ENCODE measurements around the gene ANKZF1. TPM values are rescaled to one million over a fixed set of nuclear protein-coding genes. Genes with fewer than 3 reads are reported as not detected.
"Not testable (repeated sequence)": the region's sequence is repeated elsewhere in the genome, so short reads cannot be mapped to it uniquely, and the experiment has no call there.

The ANKZF1 gene, protein sequence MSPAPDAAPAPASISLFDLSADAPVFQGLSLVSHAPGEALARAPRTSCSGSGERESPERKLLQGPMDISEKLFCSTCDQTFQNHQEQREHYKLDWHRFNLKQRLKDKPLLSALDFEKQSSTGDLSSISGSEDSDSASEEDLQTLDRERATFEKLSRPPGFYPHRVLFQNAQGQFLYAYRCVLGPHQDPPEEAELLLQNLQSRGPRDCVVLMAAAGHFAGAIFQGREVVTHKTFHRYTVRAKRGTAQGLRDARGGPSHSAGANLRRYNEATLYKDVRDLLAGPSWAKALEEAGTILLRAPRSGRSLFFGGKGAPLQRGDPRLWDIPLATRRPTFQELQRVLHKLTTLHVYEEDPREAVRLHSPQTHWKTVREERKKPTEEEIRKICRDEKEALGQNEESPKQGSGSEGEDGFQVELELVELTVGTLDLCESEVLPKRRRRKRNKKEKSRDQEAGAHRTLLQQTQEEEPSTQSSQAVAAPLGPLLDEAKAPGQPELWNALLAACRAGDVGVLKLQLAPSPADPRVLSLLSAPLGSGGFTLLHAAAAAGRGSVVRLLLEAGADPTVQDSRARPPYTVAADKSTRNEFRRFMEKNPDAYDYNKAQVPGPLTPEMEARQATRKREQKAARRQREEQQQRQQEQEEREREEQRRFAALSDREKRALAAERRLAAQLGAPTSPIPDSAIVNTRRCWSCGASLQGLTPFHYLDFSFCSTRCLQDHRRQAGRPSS
- polyA plus RNA-seq (2013, experiment 1 of 2; ENCODE audit: insufficient read length) = 38.8 TPM
- 32.2 TPM for polyA plus RNA-seq (2013, experiment 2 of 2; ENCODE audit: insufficient read length)

DNA sequence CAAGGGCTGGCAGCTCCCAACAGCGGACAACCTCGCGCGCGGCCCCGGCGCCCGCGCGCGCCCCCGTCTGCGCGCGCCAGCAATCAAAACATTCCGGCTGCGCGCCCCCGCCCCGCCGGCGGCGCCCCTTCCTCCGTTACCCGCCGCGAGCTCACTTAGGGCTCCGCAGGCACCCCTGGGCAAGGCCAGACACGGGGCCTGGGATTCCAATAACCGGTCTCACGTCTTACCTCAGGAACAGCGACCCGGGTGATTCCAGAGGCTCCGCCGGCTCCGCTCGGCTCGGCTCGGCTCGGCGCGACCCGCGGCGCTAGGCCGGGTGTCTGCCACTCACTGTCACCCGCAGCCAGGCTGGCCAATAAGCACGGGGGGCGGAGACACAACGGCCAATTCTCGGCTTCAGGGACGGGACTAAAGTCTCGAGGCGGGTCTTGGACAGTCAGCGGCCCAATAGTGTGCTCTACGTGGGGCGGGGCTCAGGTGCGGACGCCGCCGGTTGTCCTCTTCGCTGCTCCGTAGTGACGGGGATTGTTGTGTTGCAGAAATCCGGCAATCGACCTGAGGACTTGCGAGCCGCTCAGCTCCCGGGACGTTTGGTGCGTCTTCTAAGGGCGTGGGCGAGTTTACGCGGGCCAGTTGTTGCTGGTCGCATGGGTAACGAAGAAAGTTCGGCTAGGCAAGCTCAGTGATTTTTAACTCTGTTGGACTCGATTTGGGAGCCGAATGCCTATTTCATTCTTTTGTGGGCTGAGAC lies at the start of gene ANKZF1, which contains the start of gene ATG9A:
Gene ANKZF1, plus strand, starts transcription at position 502 of the 754 bp plus-strand sequence. CDS start 452 bp downstream, outside the sequence.
Gene ATG9A, minus strand, starts transcription at position 332 of the 754 bp plus-strand sequence. CDS start 1,612 bp downstream, outside the sequence.
- peak; percentile 99 for DNase-seq

DNA sequence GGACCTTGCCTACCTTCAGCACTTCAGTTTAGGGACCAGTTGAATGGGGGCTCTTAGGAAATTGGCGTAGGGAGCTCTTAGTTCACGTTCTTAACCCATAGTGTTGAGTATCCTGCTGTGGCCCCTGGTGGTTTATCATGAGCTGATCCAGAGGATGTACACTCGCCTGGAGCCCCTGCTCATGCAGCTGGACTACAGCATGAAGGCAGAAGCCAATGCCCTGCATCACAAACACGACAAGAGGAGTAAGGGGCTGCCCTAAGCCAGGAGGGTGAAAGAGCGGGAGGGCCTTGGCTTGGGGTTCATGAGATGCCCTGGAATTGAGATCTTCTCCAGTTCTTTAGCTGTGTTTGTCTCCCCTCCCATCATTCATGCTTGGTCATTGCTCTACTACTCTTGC lies 48.6 kb upstream of the ANKZF1 start:
- no peak for DNase-seq

DNA sequence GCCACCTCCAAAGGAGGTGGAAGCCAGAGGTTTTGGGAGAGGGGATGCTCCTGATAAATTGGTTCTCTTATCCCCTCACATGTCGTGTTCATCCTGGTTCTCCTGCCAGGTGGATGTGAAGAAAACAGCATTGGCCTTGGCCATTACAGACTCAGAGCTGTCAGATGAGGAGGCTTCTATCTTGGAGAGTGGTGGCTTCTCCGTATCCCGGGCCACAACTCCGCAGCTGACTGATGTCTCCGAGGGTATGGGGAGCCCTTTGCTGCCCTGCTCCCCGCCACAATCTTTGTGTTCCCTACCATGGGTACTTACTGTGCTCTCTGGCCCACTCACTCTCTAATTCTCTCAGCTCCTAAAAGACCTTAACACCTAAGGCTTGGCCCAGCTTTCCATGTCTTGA lies 48.1 kb upstream of the ANKZF1 start:
- DNase-seq = no peak

DNA sequence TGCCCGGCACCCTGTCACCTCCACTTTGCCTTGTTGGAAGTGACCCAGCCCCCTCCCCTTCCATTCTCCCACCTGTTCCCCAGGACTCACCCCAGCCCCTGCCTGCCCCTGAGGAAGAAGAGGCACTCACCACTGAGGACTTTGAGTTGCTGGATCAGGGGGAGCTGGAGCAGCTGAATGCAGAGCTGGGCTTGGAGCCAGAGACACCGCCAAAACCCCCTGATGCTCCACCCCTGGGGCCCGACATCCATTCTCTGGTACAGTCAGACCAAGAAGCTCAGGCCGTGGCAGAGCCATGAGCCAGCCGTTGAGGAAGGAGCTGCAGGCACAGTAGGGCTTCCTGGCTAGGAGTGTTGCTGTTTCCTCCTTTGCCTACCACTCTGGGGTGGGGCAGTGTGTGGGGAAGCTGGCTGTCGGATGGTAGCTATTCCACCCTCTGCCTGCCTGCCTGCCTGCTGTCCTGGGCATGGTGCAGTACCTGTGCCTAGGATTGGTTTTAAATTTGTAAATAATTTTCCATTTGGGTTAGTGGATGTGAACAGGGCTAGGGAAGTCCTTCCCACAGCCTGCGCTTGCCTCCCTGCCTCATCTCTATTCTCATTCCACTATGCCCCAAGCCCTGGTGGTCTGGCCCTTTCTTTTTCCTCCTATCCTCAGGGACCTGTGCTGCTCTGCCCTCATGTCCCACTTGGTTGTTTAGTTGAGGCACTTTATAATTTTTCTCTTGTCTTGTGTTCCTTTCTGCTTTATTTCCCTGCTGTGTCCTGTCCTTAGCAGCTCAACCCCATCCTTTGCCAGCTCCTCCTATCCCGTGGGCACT lies 47.1 kb upstream of the ANKZF1 start:
- no peak for DNase-seq

DNA sequence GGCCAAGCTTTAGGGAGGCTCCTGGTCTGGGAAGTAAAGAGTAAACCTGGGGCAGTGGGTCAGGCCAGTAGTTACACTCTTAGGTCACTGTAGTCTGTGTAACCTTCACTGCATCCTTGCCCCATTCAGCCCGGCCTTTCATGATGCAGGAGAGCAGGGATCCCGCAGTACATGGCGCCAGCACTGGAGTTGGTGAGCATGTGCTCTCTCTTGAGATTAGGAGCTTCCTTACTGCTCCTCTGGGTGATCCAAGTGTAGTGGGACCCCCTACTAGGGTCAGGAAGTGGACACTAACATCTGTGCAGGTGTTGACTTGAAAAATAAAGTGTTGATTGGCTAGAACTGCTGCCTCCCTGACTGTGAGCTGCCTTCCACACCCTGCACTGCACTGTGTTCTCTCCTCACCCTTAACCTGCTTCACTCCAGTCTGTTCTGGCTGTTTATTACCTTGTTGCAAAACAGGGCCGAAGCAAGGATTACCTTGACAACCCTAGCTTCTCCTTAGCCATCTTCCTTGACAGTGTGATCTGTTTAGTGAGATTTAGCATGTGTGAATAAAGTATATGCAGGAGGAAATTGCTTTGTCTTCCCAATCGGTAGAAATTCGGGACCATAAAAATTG lies 46.3 kb upstream of the ANKZF1 start:
- DNase-seq = no peak

DNA sequence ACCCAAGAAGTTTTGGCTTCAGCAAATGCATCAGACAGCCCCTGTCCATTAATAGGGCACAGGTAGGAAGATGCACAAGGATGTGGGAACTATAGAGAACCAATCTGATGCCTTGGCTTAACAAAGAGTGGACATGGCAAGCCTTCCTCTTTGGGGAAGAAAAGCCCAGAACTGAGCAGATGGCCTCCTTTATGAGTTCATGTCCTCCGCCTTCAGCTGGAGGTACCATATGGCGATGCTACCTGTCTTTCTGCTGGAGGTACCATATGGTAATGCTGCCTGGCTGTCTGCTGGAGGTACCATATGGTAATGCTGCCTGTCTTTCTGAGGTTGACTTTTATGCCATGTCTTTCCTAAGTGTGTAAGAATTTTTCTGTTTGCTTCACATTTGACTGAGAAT lies 45.5 kb upstream of the ANKZF1 start:
- DNase-seq = no peak

DNA sequence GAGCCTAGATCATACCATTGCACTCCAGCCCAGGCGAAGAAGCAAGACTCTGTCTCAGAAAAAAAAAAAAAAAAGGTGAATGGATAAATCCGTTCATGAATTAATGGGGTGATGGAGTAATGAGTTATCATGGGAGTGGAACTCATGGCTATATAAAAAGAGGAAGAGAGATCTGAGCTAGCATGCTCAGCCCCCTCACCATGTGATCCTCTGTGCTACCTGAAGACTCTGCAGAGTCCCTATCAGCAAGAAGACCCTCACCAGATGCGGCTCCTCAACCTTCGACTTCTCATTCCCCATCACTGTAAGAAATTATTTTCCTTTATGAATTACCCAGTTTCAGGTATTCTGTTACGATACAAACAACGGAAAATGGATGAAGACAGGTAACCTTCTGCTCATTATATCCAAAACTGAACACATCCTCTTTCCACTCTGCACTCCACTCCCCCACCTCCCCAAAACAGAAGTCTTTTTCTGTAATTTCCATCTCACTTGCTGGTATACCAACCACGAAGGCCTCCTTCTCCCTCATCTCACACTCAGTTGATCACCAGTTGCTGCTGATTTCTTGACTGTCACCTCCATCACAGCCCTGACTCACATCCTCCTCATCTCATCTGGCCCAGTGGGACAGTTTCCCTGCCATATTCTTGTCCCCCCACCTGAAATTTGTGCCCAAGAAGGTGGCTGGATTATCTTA lies 42.7 kb upstream of the ANKZF1 start:
- DNase-seq = no peak

DNA sequence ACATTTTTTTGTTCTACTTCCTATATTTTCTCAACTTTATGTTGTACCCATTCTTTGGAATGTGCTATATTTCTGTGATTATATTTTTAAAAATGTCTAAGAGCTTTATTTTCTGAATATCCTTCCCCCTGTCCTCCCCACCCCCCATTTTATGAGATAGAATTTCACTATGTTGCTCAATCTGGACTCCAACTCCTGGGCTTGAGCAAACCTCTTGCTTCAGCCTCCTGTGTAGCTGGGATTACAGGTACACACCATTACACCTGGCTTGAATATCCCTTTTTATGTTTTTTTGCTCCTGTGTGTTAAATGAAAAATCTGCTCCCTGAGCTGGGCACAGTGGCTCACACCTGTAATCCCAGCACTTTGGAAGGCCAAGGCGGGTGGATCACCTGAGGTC lies 32.2 kb upstream of the ANKZF1 start:
- no peak for DNase-seq

DNA sequence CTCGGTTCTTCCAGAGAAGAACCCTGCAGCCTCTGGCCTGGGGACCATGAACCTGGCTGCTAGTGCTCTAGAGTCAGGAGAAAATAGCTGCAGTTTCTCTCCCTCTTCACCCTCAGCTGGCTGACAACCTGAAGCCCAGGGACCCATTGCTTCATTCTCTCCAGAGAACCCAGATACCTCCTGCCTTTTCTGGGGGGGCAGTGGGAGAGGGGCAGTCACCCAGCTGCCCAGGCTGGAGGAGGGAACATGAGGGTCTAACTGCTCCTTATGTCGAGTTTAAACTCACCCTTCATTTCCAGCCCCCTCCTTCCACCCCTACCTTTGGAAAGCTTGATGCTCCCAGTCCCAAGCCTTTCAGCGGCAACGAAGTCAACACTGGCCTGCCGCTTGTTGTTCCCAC lies 30.6 kb upstream of the ANKZF1 start:
- DNase-seq = no peak

DNA sequence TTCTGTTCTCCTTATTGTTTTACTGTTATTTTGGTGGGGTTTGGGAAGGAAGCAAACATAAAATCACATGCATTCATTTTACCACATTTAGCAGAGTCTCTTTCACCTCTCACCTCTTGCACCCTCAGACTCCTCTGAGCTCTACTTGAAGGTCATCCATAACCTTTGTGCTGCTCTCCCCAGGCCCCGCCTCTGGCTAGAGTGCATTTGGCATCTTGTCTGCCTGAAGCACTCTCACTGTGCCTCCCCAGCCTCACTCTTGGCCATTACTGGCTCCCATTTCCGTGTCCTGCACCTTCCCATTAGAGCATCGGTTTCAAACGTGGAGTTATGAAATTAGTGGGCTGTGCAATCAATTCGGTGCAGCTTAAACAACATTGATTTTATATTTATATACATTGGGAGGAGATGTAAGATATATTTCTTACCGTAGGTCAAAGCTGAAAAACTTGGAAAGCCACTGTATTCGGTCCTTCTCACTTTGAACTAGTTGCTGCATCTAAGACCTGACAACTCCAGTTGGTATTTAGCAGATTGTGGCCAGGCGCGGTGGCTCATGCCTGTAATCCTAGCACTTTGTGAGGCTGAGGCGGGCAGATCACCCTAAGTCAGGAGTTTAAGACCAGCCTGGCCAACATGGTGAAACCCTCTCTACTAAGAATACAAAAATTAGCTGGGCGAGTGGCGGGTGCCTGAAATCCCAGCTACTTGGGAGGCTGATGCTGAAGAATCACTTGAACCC lies 30.0 kb upstream of the ANKZF1 start:
- no peak for DNase-seq

DNA sequence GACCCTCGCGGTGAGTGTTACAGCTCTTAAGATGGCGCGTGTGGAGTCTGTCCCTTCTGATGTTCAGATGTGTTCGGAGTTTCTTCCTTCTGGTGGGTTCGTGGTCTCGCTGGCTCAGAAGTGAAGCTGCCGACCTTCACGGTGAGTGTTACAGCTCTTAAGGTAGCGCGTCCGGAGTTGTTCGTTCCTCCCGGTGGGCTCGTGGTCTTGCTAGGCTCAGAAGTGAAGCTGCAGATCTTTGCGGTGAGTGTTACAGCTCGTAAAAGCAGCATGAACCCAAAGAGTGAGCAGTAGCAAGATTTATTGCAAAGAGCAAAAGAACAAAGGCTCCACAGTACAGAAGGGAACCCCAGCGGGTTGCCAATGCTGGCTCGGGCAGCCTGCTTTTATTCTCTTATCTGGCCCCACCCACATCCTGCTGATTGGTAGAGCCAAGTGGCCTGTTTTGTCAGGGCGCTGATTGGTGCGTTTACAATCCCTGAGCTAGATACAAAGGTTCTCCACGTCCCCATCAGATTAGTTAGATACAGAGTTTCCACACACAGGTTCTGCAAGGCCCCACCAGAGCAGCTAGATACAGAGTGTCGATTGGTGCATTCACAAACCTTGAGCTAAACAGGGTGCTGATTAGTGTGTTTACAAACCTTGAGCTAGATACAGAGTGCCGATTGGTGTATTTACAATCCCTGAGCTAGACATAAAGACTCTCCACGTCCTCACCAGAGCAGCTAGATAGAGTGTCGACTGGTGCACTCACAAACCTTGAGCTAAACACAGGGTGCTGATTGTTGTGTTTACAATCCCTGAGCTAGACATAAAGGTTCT lies 28.9 kb upstream of the ANKZF1 start:
- not testable (repeated sequence) for DNase-seq

DNA sequence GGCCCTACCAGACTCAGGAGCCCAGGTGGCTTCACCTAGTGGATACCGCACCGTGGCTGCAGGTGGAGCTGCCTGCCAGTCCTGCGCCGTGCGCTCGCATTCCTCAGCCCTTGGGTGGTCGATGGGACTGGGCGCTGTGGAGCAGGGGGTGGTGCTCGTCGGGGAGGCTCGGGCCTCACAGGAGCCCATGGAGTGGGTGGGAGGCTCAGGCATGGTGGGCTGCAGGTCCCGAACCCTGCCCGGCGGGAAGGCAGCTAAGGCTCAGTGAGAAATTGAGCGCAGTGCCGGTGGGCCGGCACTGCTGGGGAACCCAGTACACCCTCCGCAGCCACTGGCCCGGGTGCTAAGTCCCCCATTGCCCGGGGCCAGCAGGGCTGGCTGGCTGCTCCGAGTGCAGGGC lies 28.3 kb upstream of the ANKZF1 start:
- not testable (repeated sequence) for DNase-seq

DNA sequence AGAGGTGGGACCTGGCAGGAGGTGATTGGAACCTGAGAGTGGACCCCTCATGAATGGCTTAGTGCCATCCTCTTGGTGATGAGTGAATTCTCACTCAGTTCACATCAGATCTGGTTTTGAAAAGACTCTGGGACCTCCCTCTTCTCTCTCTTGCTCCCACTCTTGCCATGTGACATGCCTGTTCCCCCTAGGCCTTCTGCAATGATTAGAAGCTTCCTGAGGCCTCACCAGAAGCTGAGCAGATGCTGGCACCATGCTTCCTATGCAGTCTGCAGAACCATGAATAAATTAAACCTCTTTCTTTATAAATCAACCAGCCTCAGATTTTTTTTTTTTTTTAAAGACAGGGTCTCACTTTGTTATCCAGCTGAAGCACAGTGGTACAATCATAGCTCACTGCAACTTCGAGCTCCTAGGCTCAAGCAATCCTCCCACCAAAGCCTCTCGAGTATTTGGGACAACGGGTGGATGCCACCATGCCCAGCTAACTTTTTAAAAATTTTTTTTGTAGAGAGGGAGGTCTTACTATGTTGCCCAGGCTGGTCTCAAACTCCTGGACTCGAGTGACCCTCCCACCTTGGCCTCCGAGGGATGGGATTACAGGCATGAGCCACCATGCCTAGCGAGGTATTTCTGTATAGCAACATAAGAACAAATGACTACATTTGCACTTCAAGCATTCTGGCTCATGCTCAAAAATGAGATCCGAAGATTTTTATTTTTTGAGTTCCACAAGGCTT lies 25.0 kb upstream of the ANKZF1 start:
- no peak for DNase-seq

DNA sequence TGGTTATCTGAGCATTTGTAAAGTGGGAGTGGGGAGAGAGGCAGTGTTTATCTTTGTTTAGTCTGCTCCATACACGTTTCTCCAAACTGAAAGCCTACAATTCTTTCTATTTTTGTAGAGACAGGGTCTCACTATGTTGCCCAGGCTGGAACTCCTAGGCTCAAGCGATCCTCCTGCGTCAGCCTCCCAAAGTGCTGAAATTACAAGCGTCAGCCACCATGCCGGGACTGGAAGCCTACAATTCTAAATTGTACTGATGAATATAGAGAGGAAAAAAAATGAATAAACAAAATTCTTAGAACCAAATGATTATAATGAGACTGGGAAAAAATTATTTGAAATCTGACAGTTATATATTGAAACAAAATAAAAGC lies 24.5 kb upstream of the ANKZF1 start:
- DNase-seq = no peak

DNA sequence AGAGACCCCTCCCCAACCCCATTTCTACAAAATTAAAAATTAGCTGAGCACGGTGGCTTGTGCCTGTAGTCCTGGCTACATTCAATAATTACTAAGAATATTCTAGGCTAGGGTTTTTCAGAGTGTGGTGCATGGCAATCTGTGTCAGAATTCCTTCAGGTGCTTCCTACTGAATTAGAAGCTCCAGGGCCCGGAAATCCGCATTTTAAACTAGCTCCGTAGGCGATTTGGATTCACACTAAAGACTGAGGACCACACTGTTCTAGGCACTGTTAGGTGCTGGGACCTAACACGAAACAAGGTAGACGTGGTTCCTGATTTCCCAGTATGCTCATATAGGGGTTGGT lies 23.7 kb upstream of the ANKZF1 start:
- DNase-seq = no peak

DNA sequence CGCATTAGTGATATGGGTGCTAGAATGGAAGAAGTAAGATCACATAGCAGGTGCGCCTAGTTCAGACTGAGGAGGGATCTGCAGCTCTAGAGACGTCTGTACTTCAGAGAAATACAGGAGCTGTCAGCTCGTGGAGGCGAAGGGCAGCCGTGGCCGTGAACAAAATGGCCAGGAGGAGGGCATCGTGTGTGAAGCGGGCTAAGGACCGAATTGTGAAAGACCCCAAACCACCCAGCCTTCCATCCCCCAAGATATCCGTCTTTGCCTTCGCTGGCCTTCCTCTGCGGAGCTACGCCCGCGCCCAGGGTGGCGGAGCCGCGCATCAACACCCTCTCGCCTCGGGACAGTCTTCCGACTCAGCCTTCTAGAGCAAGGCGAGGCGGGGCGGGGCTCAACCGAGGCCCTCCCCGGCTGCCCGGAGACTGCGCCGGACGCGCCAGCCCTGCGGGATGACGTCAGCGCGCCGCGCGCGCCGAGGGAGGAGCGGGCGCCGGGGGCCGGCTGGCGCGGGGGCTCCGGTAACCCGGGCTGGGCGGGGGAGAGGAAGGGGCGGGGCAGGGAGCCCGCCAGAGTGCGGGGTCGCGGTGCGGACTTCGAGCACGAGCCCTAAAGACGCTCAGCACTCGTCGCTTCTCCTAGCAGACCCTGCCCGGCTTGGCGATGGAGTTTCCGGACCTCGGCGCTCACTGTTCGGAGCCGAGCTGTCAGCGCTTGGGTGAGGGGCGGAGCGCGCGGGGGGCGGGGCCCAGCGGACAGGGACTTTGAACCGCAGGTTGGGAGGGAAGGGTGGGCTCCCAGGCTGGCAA lies 23.1 kb upstream of the ANKZF1 start, which contains the start of gene ZFAND2B:
Gene ZFAND2B, plus strand, starts transcription at position 455 of the 806 bp plus-strand sequence. Its CDS starts 206 bp downstream, at position 661.
- peak; percentile 93 for DNase-seq

DNA sequence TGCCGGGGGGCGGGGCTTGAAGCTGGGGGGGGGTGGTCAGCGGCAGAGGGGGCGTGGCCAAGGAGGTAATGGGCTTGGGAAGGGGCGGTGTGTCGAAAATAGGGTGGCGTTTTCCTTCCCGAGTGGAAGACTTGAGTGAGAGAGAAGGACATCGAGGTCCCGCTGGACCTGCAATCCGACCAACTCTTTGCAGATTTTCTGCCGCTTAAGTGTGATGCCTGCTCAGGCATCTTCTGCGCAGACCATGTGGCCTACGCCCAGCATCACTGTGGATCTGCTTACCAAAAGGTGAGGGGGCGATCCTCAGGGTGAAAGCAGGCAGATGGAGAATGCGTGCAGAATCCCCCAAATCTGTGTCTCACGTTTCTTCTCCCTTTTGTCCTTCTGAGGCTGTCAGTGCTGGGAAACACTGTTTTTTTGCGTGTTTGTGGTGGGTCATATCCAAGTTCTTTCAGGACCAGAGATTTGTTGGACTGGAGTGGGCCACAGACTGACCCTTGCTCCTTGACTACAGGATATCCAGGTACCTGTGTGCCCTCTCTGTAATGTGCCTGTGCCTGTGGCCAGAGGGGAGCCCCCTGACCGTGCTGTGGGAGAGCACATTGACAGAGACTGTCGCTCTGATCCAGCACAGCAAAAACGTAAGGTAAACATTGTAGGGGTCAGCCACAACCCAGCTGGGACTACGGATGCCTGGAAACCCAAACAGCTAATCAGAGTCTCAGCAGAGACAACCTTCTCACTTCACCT lies 22.3 kb upstream of the ANKZF1 start:
- DNase-seq = no peak

Measured in fibroblast of skin of back (primary cell).